GM21381 (cell line): Measurements from ENCODE around the gene MMP17.

Experiments used
- ATAC-seq: cut with Tn5 transposase; IDR thresholded peaks from one replicate; pipeline ENCODE4 v1.9.1; 2021; ENCODE audit warnings: mild to moderate bottlenecking, moderate library complexity; ENCODE audit not compliant: unreplicated experiment

Gene MMP17

GRCh38 chr12:131827961-131828534, at the start of gene MMP17:
TSS of gene MMP17 (plus strand) at chr12:131828393. CDS start at chr12:131828495, 102 bp downstream.
- peak; percentile 56 for ATAC-seq

- ATAC-seq: no peak
Measured at GRCh38 chr12:131779027-131779426, 49.2 kb upstream of the MMP17 start.

- no peak for ATAC-seq
Measured at GRCh38 chr12:131782061-131782460, 46.1 kb upstream of the MMP17 start.

- peak; percentile 76 for ATAC-seq
Measured at GRCh38 chr12:131783915-131784541, 44.2 kb upstream of the MMP17 start.

- no peak for ATAC-seq
Measured at GRCh38 chr12:131784909-131785762, 43.1 kb upstream of the MMP17 start.

GRCh38 chr12:131785763-131786330, 42.3 kb upstream of the MMP17 start:
- ATAC-seq: no peak

- ATAC-seq: no peak
Measured at GRCh38 chr12:131786331-131786730, 41.9 kb upstream of the MMP17 start.

- no peak for ATAC-seq
Measured at GRCh38 chr12:131787143-131787660, 41.0 kb upstream of the MMP17 start.

GRCh38 chr12:131788070-131788469, 40.1 kb upstream of the MMP17 start:
- ATAC-seq: no peak

GRCh38 chr12:131789638-131790037, 38.6 kb upstream of the MMP17 start:
- no peak for ATAC-seq

- ATAC-seq: no peak
Measured at GRCh38 chr12:131793243-131794022, 34.8 kb upstream of the MMP17 start.

- no peak for ATAC-seq
Measured at GRCh38 chr12:131794061-131794460, 34.1 kb upstream of the MMP17 start.

GRCh38 chr12:131794573-131794972, 33.6 kb upstream of the MMP17 start:
- no peak for ATAC-seq

GRCh38 chr12:131795064-131795463, 33.1 kb upstream of the MMP17 start:
- ATAC-seq: no peak

- ATAC-seq: no peak
Measured at GRCh38 chr12:131795690-131796410, 32.3 kb upstream of the MMP17 start.

- no peak for ATAC-seq
Measured at GRCh38 chr12:131796411-131796736, 31.8 kb upstream of the MMP17 start.

GRCh38 chr12:131796754-131797587, 31.2 kb upstream of the MMP17 start:
- no peak for ATAC-seq

- ATAC-seq: no peak
Measured at GRCh38 chr12:131797588-131797934, 30.6 kb upstream of the MMP17 start.

GRCh38 chr12:131799195-131799594, 29.0 kb upstream of the MMP17 start:
- no peak for ATAC-seq
